Stimulated activated naive CD4-positive, alpha-beta T cell (primary cell): ENCODE results near the gene ITGA6.

Experiments used
- DNase-seq, 6 experiments: peaks; one replicate each; lab custom pipeline; 2025; lab: John Stamatoyannopoulos, UW

ITGA6 gene

DNA sequence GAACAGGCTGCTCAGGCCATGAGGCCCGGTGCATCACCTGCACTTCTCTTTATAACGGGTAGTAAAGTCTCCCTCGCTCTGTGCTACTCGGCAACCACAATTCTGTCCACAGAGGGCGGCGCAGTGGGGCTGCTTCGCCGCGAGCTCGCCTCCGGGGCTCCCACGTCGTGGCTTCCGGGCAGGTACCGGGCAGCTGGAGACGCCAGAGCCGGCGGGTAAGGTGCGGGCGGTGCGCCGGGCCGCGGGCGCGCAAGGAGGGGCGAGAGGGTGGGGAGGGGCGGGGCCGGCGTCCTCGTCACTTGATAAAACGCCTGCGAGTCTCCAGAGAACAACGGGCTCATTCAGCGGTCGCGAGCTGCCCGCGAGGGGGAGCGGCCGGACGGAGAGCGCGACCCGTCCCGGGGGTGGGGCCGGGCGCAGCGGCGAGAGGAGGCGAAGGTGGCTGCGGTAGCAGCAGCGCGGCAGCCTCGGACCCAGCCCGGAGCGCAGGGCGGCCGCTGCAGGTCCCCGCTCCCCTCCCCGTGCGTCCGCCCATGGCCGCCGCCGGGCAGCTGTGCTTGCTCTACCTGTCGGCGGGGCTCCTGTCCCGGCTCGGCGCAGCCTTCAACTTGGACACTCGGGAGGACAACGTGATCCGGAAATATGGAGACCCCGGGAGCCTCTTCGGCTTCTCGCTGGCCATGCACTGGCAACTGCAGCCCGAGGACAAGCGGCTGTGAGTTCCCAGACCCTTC is at the start of gene ITGA6:
Gene ITGA6 (plus strand): TSS at position 331 of the 734 bp plus-strand sequence.
- DNase-seq = peak; percentile 73 to 92 (median 77)

DNA sequence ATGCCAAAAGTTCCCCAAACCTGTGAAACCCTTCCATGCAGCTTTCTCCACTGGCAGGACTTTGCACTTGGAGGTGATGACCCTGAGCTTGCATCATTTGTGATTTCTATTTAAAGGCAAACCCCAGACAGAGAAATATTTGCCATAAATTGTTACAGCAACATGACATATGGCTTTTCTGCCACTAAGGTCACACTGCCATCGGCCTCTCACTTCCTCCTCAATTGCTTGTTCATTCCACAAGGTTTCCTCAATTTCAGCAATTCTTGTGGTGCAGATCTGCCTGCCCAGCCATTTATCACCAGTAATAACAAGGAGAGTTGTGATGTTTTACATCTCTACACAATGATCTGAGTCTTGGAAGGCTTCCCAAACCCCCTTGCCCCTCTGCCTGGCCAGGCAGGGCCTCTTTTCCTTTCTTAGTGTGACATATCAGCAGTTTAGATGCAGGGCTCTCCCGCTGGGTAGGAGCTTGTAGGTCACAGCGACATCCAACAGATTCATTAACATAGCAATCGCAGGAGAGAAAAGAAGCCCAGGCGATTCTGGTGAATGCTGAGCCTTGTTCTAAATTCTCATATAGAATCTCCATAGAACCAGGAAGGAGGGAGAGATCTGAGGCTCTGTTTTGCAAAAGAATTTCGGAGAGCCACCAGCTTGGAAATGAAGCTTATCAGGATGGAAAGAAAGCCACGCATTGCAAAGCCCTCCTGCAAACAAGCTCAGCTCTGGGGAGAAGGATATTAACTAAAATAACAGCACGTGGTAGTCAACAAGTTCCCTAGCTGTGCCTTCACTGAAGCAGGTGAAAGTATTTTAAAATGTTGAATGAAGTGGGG is 46.7 kb upstream of the ITGA6 start:
- no peak for DNase-seq

DNA sequence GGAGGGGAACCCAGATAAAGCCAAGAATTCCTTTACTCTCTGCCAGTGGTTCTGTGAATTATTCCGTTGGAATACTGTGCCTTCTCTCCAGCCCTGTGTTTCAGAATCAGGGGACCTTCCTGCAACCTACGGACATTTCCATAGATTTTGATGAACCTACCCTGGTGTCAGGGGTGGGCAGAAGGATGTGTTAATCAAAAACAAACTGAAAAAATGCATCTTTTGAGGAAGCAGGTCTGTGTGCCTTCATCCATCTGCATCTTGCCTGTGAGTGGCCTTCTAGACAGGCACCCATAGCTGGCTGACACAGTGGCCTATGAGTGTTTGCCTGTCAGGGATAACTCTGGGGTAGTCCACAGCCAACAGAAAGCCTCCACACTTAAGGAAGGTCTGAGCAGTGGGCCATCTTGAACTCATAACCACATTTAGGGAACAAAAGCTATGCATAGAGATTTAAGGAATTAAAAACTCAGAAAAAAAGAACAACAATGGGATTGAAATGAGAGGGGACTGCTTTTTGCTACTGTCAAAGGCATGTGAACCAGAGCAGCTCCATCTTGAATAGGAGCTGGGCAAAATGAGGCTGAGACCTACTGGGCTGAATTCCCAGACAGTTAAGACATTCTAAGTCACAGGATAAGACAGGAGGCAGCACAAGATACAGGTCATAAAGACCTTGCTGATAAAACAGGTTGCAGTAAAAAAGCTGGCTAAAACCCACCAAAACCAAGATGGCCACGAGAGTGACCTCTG is 45.9 kb upstream of the ITGA6 start:
- no peak for DNase-seq

DNA sequence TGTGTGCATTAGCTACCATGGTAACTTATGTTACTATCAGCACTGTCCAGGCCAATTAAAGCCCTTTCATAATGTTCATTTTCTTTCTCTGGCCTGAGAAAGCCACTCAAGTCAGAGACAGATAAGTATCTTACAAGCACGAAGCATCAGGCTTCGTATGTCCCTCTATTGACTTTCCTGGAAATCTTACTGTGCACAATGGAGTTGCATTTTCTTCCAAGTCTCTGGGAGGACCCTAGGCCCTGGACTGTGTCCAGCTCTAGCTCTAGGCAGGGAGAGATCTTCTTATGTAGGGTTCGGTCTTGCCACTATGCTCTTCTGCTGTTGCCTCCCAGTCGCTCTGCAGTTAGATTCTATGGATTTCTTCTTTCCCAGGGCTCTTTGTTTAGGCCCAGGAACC is 40.0 kb upstream of the ITGA6 start:
- no peak for DNase-seq

DNA sequence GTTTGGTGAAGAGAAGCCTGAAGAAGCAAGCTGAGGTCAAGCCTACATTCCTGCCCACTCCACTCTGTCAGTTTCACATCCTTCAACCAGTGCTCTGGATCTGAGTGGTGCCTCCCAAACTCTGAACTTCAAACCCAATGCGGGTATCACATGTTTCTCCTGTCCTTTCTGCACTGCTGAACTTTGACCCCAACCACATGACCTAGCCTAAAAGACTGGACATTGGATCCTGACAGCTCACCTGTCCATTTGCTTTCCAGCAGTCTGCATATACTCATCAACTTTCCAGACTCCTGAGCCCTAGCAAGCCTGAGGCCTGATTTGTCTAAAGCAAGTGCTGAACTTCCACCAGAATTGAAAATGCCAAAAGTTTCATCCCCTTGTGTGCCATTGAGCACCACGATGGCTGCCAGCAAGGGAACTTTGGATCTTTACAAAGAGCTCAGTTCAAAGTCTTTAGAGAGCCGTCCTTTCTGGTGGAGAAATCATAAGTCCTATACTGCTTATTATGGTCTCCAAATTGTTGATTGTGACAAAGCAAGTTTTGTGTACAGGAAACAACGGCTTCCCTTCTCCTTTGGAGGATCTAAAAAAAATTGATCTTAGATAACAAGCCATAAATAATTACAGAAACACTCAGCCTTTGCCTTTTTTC is 37.6 kb upstream of the ITGA6 start:
- no peak for DNase-seq

DNA sequence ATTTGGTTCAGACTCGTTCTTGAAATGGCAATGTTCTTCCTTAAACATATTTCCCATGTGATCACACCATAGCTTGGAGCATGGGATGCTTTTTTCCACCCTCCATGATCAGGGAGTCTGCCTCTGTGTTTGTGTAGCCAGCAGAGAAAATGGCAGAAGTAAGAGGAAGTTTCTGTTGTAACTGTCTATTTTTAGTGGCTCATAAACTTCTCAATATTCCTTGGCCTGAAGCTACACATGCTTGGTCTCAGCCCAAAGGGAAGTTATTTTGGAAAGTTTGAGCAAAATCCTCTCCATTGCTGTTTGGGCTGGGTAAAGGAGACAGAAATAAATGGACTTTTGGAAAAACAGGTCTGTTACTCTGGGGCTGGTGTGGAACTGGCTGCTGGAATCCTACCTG is 33.4 kb upstream of the ITGA6 start:
- no peak for DNase-seq

DNA sequence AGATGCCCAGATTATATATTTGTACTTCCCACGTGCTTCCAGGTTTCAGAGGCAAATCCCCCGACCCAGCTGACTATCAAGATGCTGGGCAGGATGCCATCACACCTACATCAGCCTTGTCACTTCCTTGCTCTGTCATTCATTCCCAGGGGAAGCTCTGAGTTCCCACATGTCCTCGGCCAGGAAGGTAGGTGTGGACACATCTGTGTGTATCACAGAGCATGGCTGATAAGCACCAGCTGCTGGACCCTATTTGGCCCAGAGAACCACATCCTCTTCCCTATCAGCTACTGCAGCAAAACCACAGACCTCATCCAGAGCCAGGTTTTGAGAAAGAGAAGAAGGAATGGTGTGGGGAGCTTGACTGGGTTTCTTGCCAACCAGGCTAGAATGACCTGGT is 31.9 kb upstream of the ITGA6 start:
- no peak for DNase-seq

DNA sequence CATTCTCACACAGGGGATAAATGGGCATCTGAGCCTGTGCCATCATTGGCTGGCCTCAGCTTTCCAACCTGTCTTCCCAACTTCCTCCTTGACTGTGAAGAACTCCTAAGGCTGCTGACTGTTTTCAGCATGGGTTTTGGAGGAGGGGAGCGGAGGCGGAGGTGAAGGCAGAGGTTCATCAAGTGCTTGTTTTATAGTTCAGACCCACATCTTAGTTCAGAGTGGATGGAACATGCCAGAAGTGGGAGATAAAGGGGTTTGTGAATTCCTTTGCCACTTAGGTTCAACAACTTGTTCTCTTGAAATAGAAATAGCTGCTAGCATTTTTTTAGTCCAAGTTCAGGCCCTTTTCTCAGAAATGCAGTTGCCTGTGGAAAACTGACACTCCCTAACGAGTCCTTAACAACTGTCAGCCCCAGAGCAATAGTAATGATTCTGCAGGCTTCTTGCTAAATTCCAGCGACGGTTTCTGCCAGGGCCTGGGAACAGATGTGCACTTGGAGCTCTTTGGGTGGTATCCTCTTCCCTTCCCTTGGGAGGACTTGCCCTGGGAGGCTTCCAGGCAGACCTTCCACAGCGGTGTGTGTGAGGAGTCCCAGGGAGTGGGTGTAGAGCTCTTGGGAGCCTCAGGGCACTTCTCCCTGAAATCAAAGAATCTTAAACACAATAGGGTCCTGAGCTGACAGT is 30.1 kb upstream of the ITGA6 start:
- DNase-seq = no peak

DNA sequence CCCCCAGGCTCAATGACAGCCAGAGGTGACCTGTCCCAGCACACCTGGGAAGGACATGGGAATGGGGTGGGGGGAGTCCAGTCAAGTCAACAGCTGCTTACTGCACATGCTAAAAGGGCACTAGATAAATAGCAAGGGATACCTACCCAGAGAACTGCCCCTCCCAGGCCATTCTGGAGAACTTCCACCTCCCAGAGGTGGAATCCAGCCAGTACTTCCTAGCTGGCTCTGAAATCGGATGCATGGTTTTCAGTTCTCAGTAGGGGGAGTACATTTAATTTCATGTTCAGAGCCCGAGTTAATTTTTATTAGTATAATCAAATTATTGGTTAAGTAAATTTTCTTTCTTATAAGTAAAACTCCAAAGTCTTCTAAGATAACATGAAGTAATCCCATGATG is 28.9 kb upstream of the ITGA6 start:
- DNase-seq = no peak

DNA sequence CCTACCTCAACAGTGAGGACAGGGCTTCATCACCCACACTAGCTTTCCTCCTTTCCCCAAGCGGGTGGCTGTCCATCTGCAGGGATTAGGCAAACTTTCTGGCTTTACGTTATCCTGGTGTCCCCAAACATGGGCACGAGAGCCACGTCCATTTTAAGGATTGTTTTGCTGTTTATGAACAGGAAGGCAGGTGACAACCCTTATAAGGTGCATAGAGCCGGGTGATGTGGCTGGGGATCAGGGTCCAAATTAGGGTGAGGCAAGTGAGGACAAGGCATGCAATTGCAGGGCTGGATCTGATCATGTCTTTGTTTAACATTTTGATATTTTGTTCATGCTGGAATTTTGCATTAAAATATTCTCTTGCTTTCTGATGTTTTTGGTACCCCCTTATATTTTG is 27.6 kb upstream of the ITGA6 start:
- DNase-seq = no peak

DNA sequence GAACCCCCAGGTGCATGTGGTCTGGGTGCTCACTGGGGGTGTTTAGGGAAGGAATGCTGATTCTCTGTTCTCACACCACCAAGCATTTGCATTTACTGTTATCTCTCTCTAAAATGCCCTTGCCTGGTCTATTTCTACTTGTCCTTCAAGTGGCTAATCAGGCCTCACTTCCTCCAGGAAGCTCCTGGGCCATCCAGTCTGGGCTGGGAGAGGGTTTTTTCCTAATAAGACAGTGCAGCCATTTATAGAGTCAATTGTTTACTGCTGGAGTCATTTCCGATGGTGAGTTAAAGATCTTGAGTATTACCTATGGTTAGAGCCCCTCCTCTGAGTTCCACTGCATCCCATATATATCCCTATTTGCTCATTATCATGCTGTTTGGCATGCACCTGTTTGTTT is 25.2 kb upstream of the ITGA6 start:
- DNase-seq = no peak

DNA sequence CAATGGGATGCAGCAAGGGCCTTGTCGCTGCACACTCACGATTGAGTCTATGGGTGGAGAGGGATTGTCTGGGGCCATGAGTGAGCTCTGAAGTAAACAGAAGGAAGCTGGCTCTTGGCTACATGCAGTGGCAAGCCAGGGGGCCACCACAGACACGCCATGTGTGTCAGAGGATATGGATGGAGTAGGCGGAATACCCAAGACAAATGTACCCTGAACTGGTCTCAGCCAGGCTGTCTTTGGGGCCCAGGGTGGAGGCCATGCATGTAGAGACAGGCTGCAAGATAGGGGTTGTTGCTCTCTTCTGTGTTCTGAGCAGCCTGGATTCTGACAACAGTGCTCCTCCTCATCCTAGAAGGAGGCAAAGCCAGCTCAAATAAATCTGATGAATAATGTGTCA is 24.0 kb upstream of the ITGA6 start:
- DNase-seq = no peak

DNA sequence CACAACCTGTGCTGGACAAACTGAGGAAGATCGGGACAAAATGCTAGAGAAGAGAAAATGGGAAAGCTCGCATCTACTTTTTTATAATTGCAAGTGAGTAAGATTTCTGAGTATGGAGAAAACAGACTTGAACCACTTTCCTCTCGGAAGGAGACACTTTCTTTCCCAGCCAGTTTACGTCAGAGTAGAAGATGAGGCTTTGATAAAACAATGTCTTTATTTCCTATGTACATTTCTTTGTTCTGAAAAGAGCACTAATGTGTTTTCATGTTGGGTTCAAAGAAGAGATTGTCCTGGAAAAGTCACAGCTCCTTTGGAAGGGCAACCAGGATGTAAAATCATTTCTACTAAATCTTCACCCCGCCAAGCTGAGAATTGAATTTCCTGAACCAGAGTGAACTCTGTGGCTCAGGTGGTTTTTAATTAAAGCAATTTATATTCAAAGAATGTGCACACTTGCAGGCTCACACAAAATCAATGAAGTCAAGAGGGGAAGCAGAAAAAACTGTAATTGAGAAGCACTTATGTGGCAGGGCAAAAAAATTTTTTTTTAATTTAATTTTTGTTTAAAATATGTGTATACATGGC is 23.4 kb upstream of the ITGA6 start:
- DNase-seq = no peak

DNA sequence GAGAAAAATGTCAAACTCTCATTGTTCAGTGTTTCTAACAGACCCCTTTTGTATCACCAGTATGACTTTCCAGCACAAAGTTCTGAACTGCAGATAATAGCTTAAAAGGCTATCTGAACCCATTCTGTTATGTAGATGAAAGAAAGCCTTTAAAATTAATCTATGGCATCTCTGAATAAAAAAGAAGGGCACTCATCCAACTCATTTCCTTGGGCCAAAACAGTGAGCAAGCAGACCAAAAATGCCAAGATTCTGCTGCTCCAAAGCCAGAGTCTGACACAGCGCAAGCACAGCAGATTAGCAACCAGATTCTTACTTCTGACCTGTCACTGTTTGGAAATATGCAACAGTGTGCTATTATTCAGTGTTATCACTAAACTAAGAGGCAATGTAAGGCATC is 22.6 kb upstream of the ITGA6 start:
- no peak for DNase-seq

DNA sequence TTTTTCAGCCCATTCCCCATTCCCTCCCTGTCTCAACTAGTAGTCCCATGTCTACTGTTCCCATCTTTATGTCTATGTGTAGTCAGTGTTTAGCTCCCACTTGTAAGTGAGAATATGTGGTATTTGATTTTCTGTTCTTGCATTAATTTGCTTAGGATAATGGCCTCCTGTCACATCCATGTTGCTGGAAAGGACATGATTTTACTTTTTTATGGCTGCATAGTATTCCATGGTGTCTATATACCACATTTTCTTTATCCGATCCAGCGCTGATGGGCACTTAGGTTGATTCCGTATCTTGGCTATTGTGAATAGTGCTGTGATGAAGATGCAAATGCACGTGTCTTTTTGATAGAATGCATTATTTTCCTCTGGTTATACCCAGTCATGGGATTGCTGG is 21.7 kb upstream of the ITGA6 start:
- DNase-seq = no peak

DNA sequence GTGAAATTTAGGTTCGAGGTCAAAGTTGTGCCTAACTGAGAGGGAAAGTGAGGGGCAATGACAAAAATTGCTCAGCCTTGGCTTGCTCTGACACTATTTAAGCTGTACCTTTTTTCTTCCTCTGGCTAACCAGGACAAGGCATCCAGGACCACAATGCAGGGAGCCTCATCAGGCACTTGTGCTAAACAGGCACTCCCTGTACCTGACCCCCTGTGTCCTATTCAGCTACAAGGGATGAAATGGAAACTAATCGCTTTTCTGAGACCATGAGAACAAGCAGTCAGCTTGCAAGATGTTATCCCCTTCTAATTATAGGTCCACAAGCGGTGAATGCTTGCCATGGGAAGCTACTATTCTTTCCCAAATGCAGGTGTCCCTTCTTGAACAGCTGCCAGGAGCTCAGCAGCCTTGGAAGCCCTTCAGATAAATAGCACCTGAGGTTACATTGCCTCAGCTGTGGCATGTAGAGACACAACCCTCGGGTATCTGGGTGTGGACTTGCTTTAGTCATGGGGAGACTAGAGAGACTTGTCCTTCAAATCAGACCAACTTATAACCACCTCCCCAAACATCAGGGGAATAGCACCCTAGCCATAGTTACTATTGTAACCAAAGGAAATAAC is 19.1 kb upstream of the ITGA6 start:
- no peak for DNase-seq

DNA sequence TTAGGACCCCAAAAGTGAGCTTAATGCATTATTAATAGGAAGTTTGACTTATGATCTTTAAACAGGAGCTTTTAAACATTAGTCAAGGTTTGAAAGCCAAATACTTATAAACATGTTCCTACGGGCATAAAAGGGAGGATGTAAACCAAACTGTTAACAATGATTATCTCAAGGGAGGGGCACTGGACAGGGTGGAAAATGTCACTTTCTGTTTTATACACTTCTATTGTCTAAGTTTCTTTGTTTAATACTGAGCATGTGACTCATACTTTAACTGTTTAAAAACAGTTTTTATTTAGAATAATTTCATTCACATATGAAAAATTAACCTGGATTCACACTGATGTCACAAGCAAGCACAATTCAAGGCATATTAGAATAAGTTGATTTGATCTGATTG is 18.3 kb upstream of the ITGA6 start:
- no peak for DNase-seq

DNA sequence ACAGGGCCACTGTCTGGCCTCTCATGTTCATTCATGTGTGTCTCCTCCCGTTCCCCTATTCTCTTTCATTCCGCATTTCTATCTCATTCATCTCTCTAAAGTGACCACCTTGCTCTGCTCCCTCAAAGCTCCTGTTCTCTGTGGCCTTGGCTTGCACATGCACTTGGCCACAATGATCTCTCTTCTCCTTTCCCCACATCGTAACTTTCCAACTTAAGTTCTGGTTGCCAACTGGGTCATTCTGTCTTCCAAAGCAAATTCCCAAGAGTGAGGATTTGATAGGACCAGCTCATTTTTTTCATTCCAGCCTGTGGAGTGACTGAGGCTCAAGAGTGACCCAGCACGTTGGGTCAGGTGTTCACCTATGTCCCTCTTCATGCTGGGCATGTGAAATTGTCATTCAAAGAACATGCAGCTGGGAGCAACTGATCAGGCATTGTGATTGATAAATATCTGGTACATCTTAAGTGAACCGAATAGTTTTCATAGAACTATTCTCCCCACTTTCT is 14.3 kb upstream of the ITGA6 start:
- DNase-seq = no peak

DNA sequence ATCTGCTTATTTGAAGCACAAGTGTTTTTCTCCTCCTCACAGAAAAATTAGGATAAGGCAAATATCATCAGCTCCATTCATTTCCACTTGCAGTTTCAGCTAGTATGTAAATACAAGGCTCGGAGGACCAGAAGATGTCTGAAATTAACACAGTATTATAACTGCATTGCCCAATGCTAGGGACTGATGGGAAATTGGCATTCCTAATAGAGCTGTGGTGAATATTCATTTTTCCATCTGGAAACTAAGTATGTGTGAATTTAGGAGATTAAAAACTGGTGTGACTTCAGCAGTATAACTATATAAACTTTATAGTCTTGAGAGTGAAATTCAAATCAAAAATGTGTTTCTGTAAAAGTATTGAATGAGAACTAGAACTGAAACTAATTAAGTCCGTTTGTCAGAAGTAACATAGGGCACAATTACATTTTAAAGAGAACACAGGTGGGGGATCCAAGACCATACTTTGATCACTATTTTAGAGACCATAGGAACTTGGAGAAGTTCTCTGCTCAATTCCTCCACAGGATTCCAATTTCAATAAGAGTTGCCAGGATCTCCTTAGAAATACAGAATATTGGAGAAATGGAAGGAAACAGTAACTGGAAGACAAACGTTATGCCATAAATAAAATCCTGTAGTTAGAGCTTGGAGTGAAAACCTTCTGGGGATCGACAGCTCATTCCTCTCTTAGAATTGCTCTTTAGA is 12.1 kb upstream of the ITGA6 start:
- DNase-seq = no peak

DNA sequence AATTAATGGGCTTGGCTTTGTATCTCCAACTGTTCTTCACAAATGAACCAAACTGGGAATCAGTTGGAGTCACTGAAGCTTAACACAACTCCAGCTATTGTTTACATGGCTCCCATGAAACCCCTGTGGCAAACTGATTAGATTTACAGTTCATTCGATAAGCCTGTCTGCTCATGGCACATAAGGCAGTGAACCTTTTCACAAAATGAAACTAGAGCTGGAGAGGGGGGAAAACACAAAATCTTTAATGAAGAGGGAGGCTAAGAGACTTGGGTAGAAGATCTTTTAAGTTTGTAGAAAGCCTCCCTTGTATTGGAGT is 11.6 kb upstream of the ITGA6 start:
- DNase-seq = no peak
